ENCODE data around the gene SPNS2.

Gene SPNS2

DNA sequence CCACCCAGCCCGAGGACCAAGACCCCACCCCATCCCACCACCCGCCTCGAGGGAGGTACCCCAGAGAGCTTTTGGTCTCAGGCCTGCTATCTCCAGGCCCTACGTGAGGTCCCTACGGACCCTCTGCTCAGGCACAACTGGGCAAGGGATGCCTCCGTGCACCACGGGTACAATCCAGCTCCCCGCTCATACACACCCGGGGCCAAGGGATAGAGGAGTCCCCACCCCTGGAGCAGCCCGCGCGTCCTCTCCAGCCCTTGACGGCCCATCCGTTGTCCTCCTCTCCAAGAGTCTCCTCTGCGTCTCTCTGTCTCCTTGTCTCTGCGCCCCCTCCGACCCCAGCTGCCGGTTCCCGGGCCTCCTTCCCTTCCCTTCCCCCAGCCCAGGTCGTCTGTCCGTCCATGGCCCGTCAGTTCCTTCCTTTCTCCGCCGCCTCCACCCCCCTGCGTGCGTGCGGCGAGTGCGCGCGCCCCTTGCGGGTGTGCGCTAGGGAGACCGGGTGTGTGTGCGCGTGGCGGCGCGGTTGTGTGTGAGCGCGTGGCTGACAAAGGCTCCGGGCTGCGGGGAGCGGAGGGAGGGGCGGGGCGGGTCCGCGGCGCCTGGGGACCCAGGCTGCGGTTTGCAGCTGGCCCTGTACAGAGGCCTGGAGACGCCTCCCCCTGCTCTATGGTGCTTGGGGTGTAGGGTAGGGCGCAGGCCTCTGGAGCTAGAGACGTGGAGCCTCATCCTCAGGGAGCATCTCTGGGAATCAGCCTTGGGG is 930 bp downstream of the SPNS2 start:
- Histone ChIP-seq H3K9ac (ENCODE audit: low read depth, low read length, poor library complexity, severe bottlenecking) (peak overlapping the region; percentile 79), H3K4me1 (ENCODE audit: insufficient read depth, low read length, poor library complexity, severe bottlenecking) (peaks cover 48% of the 10 kb centered on the region), H4K20me1 (ENCODE audit: insufficient read depth, low read length, poor library complexity, severe bottlenecking) (no peaks in the 10 kb centered on the region), H3K4me2 (ENCODE audit: low read depth, low read length, poor library complexity, severe bottlenecking) (peak overlapping the region; percentile 95), H3K4me3 (ENCODE audit: low read length, poor library complexity, severe bottlenecking) (peak overlapping the region; percentile 77), H3K9me2 (replicated peaks; ENCODE audit: low read depth, low read length) (no peaks in the 10 kb centered on the region), H3F3A (ENCODE audit: low read depth) (peaks cover 4% of the 10 kb centered on the region), H3K9me3 (ENCODE audit: insufficient read depth, low read depth, low read length) (no peaks in the 10 kb centered on the region), H2AFZ (ENCODE audit: low read length) (peak overlapping the region; percentile 83), H3K79me2 (ENCODE audit: insufficient read depth, low read length) (peaks cover 47% of the 10 kb centered on the region), H3K27me3 (ENCODE audit: insufficient read depth, low read length, poor library complexity, severe bottlenecking) (no peaks in the 10 kb centered on the region), H3K36me3 (ENCODE audit: insufficient read depth, low read length) (no peaks in the 10 kb centered on the region)
- TF ChIP-seq, protein P1, sequence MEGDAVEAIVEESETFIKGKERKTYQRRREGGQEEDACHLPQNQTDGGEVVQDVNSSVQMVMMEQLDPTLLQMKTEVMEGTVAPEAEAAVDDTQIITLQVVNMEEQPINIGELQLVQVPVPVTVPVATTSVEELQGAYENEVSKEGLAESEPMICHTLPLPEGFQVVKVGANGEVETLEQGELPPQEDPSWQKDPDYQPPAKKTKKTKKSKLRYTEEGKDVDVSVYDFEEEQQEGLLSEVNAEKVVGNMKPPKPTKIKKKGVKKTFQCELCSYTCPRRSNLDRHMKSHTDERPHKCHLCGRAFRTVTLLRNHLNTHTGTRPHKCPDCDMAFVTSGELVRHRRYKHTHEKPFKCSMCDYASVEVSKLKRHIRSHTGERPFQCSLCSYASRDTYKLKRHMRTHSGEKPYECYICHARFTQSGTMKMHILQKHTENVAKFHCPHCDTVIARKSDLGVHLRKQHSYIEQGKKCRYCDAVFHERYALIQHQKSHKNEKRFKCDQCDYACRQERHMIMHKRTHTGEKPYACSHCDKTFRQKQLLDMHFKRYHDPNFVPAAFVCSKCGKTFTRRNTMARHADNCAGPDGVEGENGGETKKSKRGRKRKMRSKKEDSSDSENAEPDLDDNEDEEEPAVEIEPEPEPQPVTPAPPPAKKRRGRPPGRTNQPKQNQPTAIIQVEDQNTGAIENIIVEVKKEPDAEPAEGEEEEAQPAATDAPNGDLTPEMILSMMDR (conservative IDR thresholded peaks at IDR 0.05; ENCODE audit: low read length): no peak
- TF ChIP-seq EZH2phosphoT487 (IDR thresholded peaks at IDR 0.05; ENCODE audit: borderline replicate concordance): no peak

- Histone ChIP-seq H3K27me3 (ENCODE audit: insufficient read depth, low read length, poor library complexity, severe bottlenecking) (no peaks in the 10 kb centered on the region), H3K4me2 (ENCODE audit: low read depth, low read length, poor library complexity, severe bottlenecking) (peak overlapping the region; percentile 95), H3K79me2 (ENCODE audit: insufficient read depth, low read length) (peaks cover 53% of the 10 kb centered on the region), H3K4me1 (ENCODE audit: insufficient read depth, low read length, poor library complexity, severe bottlenecking) (peaks cover 54% of the 10 kb centered on the region), H3F3A (ENCODE audit: low read depth) (peaks cover 4% of the 10 kb centered on the region), H3K9ac (ENCODE audit: low read depth, low read length, poor library complexity, severe bottlenecking) (peak overlapping the region; percentile 79), H4K20me1 (ENCODE audit: insufficient read depth, low read length, poor library complexity, severe bottlenecking) (no peaks in the 10 kb centered on the region), H3K4me3 (ENCODE audit: low read length, poor library complexity, severe bottlenecking) (peak overlapping the region; percentile 77), H3K9me3 (ENCODE audit: insufficient read depth, low read depth, low read length) (no peaks in the 10 kb centered on the region), H3K9me2 (replicated peaks; ENCODE audit: low read depth, low read length) (no peaks in the 10 kb centered on the region), H3K36me3 (ENCODE audit: insufficient read depth, low read length) (no peaks in the 10 kb centered on the region), H2AFZ (ENCODE audit: low read length) (peak overlapping the region; percentile 83; the same call in 1 of the 2 replicates)
- TF ChIP-seq, protein P1 (conservative IDR thresholded peaks at IDR 0.05; ENCODE audit: low read length): 0 out of 2 replicates have a peak, but pooled peaks have one; percentile 10
- no peak for TF ChIP-seq EZH2phosphoT487 (IDR thresholded peaks at IDR 0.05; ENCODE audit: borderline replicate concordance)
Observed at GRCh38 chr17:4500191-4500571, 1.5 kb downstream of the SPNS2 start.

GRCh38 chr17:4501295-4501949 is 2.7 kb downstream of the SPNS2 start:
- Histone ChIP-seq H3K4me3 (ENCODE audit: low read length, poor library complexity, severe bottlenecking) (peak overlapping the region; percentile 77), H3K4me1 (ENCODE audit: insufficient read depth, low read length, poor library complexity, severe bottlenecking) (peaks cover 67% of the 10 kb centered on the region), H3K9me3 (ENCODE audit: insufficient read depth, low read depth, low read length) (no peaks in the 10 kb centered on the region), H3K9me2 (replicated peaks; ENCODE audit: low read depth, low read length) (no peaks in the 10 kb centered on the region), H3K79me2 (ENCODE audit: insufficient read depth, low read length) (peaks cover 66% of the 10 kb centered on the region), H3K4me2 (ENCODE audit: low read depth, low read length, poor library complexity, severe bottlenecking) (peak overlapping the region; percentile 95), H4K20me1 (ENCODE audit: insufficient read depth, low read length, poor library complexity, severe bottlenecking) (no peaks in the 10 kb centered on the region), H3K9ac (ENCODE audit: low read depth, low read length, poor library complexity, severe bottlenecking) (peak overlapping the region; percentile 79), H3K27me3 (ENCODE audit: insufficient read depth, low read length, poor library complexity, severe bottlenecking) (no peaks in the 10 kb centered on the region), H2AFZ (ENCODE audit: low read length) (no peak overlapping the region), H3F3A (ENCODE audit: low read depth) (peaks cover 4% of the 10 kb centered on the region), H3K36me3 (ENCODE audit: insufficient read depth, low read length) (no peaks in the 10 kb centered on the region)
- TF ChIP-seq, protein P1 (conservative IDR thresholded peaks at IDR 0.05; ENCODE audit: low read length): no peak
- TF ChIP-seq EZH2phosphoT487 (IDR thresholded peaks at IDR 0.05; ENCODE audit: borderline replicate concordance): no peak
